ENCODE results near the gene ECT2.

DNA sequence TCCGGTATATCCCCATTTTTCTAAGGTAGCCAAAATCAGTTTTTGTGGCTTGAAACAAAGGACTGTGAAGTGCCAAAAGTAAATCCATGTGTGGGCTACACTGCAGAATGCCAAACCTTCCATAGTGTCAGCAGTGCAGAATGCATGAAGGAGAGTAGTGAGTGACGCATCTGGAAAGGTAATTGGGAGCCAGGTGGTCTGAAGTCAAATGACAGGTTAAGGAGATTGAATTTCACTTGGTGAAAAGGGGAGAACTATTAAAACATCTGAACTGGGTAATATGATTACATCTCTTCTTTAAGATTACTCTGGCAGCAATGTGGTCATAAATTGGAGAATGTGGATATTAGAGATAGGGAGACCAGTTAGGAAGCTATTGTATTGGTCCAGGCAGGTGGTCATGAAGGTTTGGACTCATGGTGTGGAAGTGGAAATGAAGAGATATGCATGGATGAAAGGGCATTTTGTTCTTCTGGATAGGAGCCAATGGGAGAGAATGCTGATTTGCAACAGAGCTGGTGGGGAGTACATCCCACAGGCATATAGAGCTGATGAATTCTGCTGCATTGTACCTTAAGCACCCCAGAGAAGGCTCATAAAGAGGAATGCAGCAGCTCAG is 118.2 kb downstream of the ECT2 start:
- TF ChIP-seq CTCF (IDR thresholded peaks at IDR 0.05; ENCODE audit: borderline replicate concordance, extremely low read depth, low read length, poor library complexity, severe bottlenecking), result no peak
- no peak for TF ChIP-seq EZH2 (IDR thresholded peaks at IDR 0.05; ENCODE audit: borderline replicate concordance, low read depth, low read length, severe bottlenecking)
